WTC11 (cell line): ENCODE data around the gene PTPRN2.

Experiments
- KAT7 ChIP-seq: sonication (generic); formaldehyde crosslinking; IDR thresholded peaks from 2 replicates; pipeline ENCODE4 v1.8.1; 2023; ENCODE audit warnings: missing genetic modification reagents, mild to moderate bottlenecking, borderline replicate concordance
- ZNF232 ChIP-seq: sonication (generic); formaldehyde crosslinking; IDR thresholded peaks from 2 replicates; pipeline ENCODE4 v1.8.0; 2022; ENCODE audit warnings: mild to moderate bottlenecking, missing genetic modification reagents
- TF ChIP-seq, protein P1 (sequence below): sonication (generic); formaldehyde crosslinking; IDR thresholded peaks from 2 replicates; pipeline ENCODE4 v1.8.1; 2023; ENCODE audit warnings: mild to moderate bottlenecking, missing genetic modification reagents
- TF ChIP-seq, protein P2 (sequence below): sonication (generic); formaldehyde crosslinking; IDR thresholded peaks from 2 replicates; pipeline ENCODE4 v1.8.0; 2022; ENCODE audit warnings: mild to moderate bottlenecking, missing genetic modification reagents
- TF ChIP-seq, protein P3 (sequence below): fragments of 200-600 bp; IDR thresholded peaks from 2 replicates; pipeline ENCODE4 v1.8.0; 2022; ENCODE audit warnings: antibody characterized with exemption
- TF ChIP-seq, protein P4 (sequence below): sonication (generic); formaldehyde crosslinking; IDR thresholded peaks from 2 replicates; pipeline ENCODE4 v1.8.0; 2023; ENCODE audit warnings: missing genetic modification reagents, mild to moderate bottlenecking, borderline replicate concordance
- TF ChIP-seq, protein P5 (sequence below): sonication (generic); formaldehyde crosslinking; IDR thresholded peaks from 2 replicates; pipeline ENCODE4 v1.8.0; 2022; ENCODE audit warnings: mild to moderate bottlenecking, missing genetic modification reagents
- TF ChIP-seq, protein P6 (sequence below): sonication (generic); formaldehyde crosslinking; IDR thresholded peaks from 2 replicates; pipeline ENCODE4 v1.8.0; 2023; ENCODE audit warnings: mild to moderate bottlenecking, missing genetic modification reagents
- TF ChIP-seq, protein P7 (sequence below): sonication (generic); formaldehyde crosslinking; IDR thresholded peaks from 2 replicates; pipeline ENCODE4 v1.8.0; 2022; ENCODE audit warnings: mild to moderate bottlenecking, missing genetic modification reagents
- TF ChIP-seq, protein P8 (sequence below): sonication (generic); formaldehyde crosslinking; IDR thresholded peaks from 2 replicates; pipeline ENCODE4 v1.8.1; 2022; ENCODE audit warnings: mild to moderate bottlenecking, missing genetic modification reagents, moderate library complexity, borderline replicate concordance
- TF ChIP-seq, protein P9 (sequence below): sonication (generic); formaldehyde crosslinking; IDR thresholded peaks from 2 replicates; pipeline ENCODE4 v1.8.0; 2022; ENCODE audit warnings: missing genetic modification reagents

DNA sequence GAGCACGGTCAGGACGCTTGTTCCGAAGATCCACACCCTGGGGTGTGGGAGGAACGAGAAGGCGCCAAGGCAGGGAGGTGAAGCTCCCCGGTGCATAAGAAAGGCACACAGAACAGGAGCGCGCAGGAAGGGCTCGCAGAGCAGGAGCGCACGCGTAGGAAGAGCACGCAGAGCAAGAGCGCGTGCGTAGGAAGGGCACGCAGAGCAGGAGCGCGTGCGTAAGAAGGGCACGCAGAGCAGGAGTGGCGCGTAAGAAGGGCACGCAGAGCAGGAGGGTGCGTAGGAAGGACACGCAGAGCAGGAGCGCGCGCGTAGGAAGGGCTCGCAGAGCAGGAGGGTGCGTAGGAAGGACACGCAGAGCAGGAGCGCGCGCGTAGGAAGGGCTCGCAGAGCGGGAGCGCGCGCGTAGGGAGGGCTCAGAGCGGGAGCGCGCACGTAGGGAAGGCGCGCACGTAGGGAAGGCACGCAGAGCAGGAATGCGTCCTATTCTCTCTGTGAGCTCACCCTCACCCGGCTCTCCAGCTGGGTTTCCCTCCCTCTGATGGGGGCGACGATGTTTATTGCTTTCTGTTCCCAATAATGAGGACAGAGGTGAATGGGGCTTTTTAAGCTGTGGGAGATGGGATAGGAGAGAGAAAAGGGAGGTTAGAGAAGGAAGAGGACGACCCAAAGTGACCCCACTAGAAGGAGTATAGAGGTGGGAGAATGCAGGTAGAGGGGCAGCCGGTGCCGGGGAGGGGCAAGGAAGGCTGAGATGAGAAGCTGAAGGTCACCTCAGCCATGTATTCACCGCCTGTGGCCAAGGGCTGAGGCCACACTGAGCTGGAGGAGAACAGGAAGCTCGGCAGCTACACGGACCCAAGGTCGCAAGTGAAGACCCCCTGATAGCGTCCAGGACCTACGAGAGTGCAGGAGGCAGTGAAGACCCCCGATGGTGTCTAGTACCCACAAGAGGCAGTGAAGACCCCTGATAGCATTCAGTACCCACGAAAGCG, 423.2 kb downstream of the PTPRN2 start:
- TF ChIP-seq, protein P1, sequence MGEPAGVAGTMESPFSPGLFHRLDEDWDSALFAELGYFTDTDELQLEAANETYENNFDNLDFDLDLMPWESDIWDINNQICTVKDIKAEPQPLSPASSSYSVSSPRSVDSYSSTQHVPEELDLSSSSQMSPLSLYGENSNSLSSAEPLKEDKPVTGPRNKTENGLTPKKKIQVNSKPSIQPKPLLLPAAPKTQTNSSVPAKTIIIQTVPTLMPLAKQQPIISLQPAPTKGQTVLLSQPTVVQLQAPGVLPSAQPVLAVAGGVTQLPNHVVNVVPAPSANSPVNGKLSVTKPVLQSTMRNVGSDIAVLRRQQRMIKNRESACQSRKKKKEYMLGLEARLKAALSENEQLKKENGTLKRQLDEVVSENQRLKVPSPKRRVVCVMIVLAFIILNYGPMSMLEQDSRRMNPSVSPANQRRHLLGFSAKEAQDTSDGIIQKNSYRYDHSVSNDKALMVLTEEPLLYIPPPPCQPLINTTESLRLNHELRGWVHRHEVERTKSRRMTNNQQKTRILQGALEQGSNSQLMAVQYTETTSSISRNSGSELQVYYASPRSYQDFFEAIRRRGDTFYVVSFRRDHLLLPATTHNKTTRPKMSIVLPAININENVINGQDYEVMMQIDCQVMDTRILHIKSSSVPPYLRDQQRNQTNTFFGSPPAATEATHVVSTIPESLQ: no peak
- TF ChIP-seq, protein P2, sequence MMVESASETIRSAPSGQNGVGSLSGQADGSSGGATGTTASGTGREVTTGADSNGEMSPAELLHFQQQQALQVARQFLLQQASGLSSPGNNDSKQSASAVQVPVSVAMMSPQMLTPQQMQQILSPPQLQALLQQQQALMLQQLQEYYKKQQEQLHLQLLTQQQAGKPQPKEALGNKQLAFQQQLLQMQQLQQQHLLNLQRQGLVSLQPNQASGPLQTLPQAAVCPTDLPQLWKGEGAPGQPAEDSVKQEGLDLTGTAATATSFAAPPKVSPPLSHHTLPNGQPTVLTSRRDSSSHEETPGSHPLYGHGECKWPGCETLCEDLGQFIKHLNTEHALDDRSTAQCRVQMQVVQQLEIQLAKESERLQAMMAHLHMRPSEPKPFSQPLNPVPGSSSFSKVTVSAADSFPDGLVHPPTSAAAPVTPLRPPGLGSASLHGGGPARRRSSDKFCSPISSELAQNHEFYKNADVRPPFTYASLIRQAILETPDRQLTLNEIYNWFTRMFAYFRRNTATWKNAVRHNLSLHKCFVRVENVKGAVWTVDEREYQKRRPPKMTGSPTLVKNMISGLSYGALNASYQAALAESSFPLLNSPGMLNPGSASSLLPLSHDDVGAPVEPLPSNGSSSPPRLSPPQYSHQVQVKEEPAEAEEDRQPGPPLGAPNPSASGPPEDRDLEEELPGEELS (CRISPR knock-in tag): no peak
- TF ChIP-seq, protein P3, sequence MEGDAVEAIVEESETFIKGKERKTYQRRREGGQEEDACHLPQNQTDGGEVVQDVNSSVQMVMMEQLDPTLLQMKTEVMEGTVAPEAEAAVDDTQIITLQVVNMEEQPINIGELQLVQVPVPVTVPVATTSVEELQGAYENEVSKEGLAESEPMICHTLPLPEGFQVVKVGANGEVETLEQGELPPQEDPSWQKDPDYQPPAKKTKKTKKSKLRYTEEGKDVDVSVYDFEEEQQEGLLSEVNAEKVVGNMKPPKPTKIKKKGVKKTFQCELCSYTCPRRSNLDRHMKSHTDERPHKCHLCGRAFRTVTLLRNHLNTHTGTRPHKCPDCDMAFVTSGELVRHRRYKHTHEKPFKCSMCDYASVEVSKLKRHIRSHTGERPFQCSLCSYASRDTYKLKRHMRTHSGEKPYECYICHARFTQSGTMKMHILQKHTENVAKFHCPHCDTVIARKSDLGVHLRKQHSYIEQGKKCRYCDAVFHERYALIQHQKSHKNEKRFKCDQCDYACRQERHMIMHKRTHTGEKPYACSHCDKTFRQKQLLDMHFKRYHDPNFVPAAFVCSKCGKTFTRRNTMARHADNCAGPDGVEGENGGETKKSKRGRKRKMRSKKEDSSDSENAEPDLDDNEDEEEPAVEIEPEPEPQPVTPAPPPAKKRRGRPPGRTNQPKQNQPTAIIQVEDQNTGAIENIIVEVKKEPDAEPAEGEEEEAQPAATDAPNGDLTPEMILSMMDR: no peak
- no peak for TF ChIP-seq KAT7 (CRISPR knock-in tag)
- TF ChIP-seq, protein P4, sequence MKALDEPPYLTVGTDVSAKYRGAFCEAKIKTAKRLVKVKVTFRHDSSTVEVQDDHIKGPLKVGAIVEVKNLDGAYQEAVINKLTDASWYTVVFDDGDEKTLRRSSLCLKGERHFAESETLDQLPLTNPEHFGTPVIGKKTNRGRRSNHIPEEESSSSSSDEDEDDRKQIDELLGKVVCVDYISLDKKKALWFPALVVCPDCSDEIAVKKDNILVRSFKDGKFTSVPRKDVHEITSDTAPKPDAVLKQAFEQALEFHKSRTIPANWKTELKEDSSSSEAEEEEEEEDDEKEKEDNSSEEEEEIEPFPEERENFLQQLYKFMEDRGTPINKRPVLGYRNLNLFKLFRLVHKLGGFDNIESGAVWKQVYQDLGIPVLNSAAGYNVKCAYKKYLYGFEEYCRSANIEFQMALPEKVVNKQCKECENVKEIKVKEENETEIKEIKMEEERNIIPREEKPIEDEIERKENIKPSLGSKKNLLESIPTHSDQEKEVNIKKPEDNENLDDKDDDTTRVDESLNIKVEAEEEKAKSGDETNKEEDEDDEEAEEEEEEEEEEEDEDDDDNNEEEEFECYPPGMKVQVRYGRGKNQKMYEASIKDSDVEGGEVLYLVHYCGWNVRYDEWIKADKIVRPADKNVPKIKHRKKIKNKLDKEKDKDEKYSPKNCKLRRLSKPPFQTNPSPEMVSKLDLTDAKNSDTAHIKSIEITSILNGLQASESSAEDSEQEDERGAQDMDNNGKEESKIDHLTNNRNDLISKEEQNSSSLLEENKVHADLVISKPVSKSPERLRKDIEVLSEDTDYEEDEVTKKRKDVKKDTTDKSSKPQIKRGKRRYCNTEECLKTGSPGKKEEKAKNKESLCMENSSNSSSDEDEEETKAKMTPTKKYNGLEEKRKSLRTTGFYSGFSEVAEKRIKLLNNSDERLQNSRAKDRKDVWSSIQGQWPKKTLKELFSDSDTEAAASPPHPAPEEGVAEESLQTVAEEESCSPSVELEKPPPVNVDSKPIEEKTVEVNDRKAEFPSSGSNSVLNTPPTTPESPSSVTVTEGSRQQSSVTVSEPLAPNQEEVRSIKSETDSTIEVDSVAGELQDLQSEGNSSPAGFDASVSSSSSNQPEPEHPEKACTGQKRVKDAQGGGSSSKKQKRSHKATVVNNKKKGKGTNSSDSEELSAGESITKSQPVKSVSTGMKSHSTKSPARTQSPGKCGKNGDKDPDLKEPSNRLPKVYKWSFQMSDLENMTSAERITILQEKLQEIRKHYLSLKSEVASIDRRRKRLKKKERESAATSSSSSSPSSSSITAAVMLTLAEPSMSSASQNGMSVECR (CRISPR knock-in tag): no peak
- TF ChIP-seq, protein P5, sequence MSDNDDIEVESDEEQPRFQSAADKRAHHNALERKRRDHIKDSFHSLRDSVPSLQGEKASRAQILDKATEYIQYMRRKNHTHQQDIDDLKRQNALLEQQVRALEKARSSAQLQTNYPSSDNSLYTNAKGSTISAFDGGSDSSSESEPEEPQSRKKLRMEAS (CRISPR knock-in tag): no peak
- TF ChIP-seq, protein P6, sequence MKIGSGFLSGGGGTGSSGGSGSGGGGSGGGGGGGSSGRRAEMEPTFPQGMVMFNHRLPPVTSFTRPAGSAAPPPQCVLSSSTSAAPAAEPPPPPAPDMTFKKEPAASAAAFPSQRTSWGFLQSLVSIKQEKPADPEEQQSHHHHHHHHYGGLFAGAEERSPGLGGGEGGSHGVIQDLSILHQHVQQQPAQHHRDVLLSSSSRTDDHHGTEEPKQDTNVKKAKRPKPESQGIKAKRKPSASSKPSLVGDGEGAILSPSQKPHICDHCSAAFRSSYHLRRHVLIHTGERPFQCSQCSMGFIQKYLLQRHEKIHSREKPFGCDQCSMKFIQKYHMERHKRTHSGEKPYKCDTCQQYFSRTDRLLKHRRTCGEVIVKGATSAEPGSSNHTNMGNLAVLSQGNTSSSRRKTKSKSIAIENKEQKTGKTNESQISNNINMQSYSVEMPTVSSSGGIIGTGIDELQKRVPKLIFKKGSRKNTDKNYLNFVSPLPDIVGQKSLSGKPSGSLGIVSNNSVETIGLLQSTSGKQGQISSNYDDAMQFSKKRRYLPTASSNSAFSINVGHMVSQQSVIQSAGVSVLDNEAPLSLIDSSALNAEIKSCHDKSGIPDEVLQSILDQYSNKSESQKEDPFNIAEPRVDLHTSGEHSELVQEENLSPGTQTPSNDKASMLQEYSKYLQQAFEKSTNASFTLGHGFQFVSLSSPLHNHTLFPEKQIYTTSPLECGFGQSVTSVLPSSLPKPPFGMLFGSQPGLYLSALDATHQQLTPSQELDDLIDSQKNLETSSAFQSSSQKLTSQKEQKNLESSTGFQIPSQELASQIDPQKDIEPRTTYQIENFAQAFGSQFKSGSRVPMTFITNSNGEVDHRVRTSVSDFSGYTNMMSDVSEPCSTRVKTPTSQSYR (CRISPR knock-in tag): no peak
- TF ChIP-seq, protein P7, sequence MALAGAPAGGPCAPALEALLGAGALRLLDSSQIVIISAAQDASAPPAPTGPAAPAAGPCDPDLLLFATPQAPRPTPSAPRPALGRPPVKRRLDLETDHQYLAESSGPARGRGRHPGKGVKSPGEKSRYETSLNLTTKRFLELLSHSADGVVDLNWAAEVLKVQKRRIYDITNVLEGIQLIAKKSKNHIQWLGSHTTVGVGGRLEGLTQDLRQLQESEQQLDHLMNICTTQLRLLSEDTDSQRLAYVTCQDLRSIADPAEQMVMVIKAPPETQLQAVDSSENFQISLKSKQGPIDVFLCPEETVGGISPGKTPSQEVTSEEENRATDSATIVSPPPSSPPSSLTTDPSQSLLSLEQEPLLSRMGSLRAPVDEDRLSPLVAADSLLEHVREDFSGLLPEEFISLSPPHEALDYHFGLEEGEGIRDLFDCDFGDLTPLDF: no peak
- TF ChIP-seq, protein P8, sequence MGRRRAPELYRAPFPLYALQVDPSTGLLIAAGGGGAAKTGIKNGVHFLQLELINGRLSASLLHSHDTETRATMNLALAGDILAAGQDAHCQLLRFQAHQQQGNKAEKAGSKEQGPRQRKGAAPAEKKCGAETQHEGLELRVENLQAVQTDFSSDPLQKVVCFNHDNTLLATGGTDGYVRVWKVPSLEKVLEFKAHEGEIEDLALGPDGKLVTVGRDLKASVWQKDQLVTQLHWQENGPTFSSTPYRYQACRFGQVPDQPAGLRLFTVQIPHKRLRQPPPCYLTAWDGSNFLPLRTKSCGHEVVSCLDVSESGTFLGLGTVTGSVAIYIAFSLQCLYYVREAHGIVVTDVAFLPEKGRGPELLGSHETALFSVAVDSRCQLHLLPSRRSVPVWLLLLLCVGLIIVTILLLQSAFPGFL (CRISPR knock-in tag): no peak
- TF ChIP-seq, protein P9, sequence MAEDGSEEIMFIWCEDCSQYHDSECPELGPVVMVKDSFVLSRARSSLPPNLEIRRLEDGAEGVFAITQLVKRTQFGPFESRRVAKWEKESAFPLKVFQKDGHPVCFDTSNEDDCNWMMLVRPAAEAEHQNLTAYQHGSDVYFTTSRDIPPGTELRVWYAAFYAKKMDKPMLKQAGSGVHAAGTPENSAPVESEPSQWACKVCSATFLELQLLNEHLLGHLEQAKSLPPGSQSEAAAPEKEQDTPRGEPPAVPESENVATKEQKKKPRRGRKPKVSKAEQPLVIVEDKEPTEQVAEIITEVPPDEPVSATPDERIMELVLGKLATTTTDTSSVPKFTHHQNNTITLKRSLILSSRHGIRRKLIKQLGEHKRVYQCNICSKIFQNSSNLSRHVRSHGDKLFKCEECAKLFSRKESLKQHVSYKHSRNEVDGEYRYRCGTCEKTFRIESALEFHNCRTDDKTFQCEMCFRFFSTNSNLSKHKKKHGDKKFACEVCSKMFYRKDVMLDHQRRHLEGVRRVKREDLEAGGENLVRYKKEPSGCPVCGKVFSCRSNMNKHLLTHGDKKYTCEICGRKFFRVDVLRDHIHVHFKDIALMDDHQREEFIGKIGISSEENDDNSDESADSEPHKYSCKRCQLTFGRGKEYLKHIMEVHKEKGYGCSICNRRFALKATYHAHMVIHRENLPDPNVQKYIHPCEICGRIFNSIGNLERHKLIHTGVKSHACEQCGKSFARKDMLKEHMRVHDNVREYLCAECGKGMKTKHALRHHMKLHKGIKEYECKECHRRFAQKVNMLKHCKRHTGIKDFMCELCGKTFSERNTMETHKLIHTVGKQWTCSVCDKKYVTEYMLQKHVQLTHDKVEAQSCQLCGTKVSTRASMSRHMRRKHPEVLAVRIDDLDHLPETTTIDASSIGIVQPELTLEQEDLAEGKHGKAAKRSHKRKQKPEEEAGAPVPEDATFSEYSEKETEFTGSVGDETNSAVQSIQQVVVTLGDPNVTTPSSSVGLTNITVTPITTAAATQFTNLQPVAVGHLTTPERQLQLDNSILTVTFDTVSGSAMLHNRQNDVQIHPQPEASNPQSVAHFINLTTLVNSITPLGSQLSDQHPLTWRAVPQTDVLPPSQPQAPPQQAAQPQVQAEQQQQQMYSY (CRISPR knock-in tag): no peak
- no peak for TF ChIP-seq ZNF232 (CRISPR knock-in tag)
